ELF-1 (cell line): ENCODE results near the gene FAF1.

Experiments used
- DNase-seq: peaks from one replicate; pipeline ENCODE4 v3.0.0-alpha.2; 2016; ENCODE audit warnings: low read depth, low spot score

FAF1 gene

DNA sequence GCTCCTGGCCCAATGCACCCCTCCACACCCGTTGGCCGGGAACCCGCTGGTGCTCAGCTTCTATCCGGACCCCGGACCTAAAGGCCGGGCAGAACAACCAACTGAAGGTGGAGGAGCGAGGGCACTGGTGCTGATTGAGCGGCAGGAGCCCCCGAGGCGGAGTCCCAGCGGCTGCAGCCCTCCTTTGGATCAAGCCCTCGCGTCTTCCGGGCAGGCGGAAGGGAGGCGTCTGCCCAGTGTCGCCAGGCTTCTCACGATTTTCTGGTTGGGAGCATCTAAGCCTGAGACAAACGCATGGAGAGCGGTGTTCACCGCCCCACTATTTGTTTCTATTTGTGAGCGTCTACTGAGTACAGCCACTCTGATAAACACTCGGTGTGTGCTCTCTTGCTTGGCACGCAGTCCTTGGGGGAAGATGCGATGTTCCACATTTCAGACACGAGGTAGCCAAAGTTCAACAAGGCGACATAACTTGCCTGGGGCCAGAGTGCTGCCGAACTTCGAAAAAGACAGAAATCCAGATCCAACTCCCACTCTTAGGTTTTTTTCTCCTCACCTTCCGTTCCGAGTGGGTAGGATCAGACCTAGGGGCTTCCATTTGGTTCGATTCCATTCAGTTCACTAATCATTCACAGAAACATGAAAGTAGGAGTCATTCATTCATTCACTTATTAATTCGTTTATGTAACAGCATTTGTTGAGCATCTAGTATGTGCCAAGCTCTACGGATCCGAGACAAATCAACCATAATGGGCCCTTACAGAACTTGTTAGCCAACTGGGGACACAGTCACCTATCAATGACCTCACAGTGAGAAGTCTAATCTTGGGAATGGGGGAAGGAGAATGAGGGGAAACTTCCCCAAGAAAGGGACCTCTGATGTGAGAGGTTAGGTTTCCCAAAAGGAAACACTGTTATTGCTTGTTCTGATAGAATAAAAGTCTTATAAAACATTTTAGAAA, 532.0 kb downstream of the FAF1 start:
- peak; percentile 68 for DNase-seq

DNA sequence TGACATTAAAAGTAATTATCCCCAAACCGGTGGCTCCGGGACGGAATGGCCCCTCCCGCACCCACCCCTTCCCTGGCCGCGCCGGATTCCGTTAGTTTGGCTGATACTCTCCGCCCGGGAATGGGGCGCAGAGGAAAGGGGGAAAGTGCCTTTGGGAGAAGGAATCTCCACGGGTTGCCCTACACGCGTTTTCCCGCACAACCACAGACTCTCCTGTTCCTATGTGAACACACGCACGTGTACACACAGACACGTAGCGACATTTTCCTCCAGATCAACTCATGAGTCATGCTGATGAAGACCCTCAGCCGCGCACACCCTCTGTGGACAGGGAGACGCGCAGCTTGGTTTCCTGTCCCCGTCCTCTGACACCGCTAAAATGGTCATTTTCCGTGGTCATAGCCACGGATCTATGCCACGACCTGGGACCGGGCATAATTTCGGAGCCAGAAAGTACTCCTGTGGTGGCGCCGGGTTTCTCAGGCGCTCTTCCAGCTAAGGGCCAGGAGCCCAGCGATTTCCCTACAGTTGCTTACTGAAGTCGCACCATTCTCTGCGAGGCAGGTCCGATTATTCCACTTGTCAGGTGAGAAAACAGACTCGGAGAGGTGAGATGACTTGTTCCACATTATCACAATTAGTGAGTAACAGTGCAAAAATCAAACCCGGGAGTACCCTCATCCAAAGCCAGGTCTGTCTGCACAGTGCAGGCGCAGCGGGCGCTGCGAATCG, 532.8 kb downstream of the FAF1 start:
- DNase-seq = peak; percentile 48

DNA sequence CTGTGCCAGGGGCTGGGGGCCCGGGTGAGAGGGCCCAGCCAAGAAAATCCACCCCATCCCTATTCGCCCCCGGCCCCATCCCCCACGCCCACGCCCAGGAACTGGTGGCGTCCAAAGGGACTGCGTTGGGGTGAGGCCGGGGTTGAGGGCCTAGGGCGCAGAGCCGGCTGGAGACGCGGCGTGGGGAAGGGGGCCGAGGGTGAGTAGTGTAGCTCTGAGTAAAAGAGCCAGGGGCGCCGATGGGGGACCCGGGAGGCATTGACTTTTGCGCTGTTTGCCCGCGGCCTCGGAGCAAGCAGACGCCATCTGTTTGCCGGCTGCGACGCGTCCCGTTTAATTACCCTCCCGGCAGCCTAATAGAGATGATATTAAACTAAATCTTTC, 533.4 kb downstream of the FAF1 start:
- DNase-seq = no peak

DNA sequence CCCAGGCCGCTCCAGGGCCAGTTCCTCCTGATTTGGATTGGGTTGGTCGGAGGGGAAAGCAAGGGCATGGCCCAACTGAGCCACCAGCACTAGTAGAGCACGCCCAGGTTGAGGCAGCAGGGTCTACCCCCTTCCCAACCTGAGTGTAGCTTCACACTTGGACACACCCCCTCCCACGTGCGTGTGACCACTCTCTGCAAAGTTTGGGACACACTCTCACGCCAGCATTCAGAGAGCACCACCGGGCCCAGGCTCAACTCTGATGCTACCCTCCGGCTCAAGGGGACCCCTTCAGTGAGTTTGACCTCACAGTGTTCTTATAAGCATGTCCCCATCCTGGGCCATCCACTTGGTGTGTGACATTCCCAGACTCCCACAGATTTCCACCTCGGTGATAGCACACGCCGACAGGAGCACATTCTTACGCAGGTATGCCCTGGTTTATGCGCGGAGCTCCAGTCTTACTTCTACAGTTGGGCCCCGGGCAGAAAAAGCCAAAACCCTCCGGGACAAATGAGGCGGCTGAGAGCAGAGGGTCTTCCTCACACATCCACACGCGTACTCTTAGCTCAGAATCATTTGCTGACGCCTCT, 533.9 kb downstream of the FAF1 start:
- no peak for DNase-seq

DNA sequence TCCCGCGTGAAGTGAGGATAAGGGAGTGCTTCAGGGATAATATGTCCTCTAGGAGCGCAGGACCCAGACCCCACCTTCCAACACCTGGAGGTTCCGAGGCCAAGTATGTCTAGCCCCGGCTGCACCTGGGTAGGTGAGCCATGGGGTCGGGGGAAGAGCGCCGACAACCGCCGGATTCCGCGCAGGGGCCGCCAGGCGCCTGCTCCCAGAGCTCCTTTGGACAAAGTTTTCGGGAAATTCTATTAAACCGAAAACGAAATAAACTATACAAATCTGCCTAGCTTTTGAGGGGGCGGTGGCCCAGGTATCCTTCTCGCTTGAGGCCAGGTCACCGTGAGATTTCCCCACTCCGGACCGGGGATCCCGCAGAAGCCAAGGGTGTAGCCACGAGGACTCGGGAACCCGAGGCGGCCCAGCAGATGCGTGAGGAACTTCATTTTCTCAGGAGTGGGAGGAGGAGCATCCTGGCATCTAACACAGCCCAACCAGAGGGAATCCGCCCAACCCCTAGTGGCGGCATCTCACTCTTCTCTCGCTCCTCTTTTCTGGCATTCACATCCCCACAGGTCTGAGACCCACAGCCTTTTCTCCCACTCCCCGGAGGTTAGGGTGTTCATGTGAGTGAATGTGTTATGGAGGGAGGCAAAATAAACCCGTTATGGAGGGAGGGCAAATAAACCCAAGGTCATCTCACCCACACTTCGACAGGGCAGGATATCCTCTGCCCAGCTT, 534.5 kb downstream of the FAF1 start:
- DNase-seq = peak; percentile 77

DNA sequence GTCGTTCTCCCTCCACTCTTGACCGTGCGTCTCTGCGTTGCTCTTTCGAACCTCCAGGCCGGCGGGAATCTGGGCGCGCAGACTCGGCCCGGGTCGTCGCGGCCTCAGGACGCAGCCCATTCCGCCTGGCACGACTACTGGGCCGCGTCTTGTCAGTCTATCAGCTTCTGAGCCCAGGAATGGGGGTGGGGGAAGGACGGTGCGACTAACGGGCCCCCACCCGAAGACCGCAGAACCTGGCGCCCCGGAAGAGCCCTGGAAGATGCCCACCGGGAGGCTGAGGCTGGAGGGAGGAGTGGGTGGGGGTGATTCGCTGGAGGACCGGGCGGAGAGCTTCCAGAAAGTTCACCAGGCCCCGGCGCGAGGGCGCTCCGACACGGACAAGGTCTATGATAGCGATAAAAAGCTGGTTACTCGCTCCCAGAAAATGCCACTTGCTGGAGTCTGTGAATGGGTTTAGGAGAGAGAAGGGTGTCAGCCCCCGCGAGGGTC, 535.1 kb downstream of the FAF1 start:
- no peak for DNase-seq

DNA sequence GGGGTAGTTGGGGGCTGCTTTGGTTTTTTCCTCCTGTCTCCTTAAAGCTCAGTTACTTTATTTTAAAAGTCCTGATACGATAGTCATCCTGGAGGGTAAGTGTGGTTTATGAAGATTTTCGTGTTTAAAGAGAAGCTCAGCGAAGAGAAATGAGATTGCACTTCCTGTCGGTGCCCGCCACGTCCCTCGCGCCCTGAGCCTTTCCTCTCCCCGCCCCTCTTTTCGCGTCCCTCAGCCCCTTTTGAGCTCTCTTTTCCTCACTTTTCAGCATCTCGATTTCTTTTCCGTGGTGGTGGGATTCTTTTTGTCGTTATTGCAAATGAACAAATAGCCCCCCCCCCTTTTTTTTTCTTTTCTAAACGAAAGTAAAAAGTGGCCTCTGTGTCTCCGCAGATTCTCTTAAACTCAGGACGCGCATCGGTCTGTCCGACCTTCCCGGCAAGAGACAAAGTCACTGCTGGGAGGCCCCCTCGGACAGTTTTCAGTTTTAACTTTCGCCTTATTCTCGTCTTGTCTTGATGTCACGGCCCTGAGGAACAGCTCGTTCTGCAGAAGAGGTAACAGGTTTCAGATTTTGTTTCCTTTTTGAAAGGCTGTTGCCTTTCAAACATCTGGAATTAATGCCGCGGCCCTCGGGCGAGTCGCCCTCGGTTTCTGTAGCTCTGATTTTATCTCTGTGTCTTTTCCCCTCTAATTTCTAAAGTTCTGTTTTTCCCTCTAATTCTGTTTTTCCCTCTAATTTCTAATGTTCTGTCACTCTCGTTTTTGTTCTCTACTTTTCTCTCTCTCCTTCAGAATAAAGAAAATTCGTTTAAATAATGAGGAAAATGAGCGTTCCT, 535.8 kb downstream of the FAF1 start:
- DNase-seq = peak; percentile 22

DNA sequence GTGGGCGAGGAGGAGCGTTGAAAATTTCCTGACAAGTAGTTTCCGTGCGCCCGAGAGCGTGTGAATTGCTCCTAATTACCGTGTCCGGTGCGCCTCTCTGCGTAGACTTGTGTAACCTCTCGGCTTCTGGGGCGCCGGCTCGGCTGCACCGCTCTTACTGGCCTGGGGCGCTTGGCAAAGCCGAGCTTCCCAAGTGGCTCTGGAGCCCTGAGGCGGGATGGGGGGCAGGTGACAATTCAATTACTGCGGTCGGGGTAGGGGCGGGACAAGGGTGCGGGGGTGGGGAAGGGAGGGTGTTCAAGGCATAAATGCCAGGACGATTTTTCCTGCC, 536.4 kb downstream of the FAF1 start:
- no peak for DNase-seq

DNA sequence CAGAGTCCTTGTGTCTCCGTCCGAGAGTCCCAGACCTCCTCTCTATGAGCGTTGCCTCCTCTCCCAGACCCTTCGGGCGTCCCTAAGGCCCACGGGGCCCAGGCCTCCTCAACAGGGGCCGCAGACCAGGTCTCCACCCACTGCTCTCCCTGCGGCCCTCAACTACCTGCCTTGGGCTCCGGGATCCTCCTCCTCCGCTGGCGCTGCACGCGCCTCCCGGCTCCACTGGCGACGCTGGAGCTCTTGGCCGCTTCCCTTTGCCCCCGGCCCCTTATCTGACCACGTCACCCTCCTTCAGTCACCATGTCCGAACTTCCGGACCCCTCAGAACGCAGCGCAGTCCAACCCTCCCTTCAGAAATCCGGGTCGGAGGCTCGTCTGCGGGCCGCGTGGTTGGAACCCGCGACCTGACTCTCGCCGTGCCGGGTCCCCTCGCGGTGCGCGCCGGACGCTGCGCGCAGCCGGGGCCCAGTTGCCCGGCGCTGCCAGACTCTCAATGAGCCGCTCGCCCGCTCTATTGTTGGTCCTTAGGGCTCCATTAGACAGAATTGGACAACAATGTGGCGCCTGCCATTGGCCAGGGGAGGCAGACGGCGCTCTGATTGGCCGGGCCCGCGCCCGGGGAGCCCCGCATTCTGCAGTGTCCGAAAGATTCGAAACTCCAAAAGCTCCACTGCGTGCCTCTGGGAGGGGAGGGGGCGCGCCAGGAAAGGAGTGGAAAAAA, 537.0 kb downstream of the FAF1 start, which contains the start of gene DMRTA2:
Gene DMRTA2 (minus strand): TSS at position 498 of the 724 bp plus-strand sequence. CDS start 1,907 bp downstream, outside the sequence.
- DNase-seq = peak; percentile 77

DNA sequence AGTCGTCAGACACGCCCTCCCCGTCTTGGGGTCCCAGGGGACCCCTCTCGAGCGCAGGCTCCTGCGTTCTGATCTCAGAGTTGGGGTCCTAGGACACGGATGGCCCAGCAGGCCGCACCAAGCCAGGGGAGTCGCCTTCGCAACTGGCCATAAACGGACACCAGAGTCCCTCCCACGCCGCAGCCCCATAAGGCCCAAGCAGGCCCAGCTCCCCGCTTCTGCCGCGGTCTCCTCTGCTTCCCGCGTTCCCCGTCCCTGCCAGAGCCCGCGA, 537.5 kb downstream of the FAF1 start:
- DNase-seq = no peak

DNA sequence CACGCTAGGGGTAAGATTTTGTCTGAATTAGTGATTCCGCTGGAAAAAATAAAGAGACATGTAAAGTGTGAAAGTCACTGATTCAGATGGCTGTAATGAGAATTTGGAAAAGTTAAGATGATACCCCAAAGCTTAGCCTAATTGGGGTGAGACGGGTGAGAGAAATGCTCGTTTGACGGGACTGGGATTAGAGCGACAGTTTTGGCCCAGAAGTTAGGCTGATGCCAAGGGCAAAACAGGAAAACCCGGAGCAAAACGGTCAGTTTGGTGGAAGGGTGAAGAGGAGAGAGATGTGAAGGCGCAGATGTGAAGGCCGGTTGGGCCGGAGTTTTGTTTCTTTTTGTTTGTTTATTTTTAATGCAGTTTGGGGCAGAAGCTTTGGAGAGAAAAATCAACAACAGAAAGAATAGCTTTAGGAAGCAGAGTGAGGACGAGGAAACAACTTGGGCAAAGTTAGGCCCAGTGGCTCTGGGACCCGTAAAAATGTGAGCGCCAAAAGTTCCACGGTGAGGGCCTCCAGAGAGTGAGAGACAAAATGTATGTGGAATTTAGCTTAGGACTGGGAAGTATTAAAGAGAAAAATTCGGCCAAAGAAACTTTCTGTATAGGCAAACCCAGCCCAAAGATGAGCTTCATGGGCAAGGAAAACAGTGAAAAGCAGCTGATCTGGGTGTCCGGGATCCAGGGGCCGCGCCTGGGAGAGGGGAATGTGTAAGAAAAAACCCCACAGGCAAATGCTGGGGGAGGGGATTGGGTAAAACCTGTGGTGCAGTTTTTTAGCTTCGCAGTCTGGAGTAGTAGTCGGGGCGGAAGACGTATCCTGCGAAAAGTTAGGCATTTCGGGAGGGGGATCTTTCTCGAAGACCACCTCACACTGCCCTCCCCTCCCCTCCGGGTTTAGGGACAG, 538.0 kb downstream of the FAF1 start:
- DNase-seq = peak; percentile 61

DNA sequence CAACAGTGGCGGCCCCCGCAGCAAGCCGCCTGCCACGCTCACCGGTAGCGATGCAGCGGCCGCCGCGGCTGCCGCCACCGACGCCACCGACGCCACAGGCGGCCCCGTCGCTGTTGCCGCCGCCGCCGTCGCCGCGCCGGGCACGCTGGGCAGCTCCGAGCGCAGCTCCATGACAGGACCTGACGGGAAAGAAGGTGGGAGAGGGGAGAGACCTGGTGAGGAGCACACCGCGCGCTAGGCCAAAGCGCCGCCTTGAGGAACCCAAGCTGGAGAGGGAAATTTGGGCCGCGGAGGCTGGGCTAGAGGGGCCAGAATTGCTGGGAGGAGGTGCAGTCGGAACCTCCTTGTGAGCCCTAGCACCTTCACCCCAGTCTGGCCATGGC, 538.7 kb downstream of the FAF1 start:
- DNase-seq = peak; percentile 30

DNA sequence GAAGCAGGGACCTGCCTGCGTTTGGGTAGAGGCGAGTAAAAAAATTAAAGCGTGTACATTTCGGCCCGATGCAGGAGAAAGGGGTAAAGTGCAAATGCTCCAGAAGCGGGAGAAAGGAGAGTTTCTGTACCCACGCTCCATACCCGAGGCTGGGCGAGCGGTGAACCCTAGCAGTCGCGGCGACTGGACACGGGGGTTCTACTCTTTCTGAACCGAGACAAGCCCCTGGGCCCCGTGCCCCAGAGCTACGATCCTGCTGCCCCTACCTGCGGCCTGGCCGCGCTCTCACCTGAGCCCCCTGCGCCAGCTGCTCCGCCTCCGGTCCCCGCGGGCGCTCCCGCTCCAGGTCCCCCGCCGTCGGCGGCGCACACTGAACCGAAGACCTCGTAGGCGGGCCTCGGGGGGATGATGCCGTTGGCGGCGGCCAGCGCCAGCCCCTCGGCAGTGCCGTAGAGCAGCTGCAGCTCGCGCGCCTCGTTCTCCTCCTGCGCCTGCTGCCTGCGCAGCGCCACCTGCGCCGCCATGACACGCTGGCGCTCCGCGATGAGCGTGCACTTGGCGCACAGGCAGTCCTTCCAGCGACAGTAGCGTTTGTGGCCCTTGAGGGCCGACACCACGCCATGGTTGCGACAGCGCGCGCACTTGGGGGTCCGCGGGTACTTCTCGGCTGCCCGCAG, 539.2 kb downstream of the FAF1 start:
- peak; percentile 58 for DNase-seq

DNA sequence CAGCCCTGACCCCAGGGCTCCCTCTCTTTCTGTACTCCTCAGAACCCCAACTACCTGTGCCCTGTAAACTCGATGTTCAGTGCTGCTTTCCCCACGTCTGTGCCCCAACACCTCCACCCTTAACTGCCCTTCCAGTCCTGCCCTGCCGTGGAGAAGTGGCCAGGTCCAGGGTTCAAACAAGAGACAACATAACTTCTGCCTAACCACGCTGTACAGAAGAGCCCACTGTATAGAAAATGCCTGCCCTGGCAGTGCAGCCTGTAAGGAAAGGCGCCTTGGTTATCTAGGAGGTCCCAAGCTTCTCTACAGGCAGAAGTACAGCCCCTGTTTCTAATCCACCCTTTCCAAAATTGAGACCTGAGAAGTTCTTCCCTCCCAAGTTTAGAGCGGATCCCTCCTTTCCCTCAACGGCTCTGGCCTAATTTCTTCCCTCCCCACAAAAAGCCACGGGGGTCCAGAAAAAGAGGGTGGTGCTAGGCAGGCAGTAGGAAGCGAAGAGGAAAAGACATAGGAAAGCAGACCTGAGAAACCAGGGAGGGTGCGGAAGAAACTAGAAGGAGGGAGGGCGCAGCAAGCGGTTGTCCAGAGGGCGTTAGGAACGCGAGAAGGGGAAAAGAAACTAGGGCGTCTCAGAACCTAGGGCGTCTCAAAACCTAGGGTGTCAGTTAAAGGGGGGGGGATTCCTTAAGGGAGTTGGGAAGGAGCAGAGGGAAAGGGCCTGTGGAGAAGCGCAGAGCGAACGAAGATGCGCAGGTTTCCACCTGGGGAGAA, 540.0 kb downstream of the FAF1 start:
- DNase-seq = no peak

DNA sequence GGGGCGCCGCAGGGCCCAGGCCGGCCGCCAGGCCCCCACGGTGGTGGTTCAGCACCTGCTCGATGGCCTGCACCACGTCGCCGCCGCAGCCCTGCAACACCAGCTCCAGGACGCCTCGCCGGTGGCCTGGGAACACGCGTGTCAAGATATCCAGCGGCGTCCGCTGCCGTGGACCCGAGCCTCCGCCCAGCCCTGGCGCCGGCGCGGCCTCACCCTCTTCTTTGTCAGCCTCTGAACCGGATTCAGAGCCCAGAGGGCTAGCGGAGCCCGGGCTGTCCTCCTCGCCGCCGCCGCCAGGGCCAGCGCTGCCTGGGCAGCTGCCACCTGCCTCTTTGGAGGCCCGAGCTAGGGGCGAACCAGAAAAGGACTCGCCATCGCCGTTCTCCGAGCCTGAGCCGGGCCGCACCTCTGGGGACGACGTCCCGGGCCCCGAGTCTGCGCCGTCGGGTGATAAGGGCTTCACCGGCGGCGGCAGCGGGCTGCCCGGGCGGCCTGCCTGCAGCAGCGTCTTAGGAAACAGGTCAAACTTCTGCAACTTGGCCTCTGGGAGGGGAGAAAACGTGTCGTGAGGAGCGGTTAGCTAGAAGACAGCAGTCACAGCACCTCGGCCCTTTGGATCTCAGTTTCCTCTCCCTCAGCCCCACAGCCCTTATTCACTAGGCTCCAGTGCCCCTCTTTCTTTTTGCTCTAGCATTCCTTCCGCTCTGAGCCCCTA, 540.7 kb downstream of the FAF1 start:
- DNase-seq = peak; percentile 72

DNA sequence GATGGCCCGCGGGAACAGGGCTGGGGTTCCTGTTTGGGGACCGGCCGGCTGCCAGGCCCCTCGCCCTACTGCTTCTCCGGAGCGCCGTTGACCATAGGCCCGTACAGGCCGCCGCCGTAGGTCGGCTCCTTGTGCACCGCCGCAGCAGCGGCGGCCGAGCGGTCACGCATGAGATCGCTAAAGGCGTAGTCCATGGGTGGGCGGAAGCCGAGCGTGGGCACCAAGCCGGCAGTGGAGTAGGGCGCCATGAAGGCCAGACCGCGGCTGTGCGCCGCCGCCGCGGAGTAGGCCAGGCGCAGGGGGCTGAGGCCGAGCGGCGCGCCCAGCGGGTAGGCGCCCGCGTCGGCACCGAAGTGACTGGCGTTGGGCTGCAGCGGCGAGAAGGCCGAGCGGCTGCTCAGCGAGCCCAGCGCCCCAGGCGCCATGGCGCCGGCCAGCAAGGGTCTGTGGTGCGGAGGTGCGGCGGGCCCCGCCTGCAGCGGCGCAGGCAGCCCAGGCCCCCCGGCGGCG, 541.4 kb downstream of the FAF1 start:
- peak; percentile 76 for DNase-seq
